ENCODE data around the gene PHF21A. TPM values are rescaled to one million over a fixed set of nuclear protein-coding genes. Genes with fewer than 3 reads are reported as not detected.

PHF21A gene
- total RNA-seq, 4 donors from 2014 or later: 9.8 to 20.2 (median 15.4) TPM

DNA sequence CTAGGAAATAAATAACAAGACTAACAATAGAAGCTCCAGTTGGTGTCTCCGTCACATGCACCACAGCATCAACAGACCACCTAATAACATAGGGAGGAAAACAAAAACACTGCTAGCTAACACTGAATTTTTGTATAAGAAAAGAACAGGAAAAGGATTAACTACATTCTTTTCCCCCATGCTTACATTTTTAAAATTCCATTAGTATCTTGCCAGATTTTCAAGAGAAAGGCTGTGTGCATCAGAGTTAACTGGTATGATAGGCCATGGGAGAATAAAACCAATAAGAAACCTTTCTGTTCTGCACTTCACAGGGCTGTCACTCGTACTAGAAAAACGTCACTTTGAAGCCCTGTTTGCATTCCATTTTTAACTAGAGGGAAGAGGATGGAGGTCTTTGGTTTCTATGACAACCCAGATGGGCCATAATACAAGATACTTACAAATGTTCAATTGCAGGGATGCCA is 119.8 kb downstream of the PHF21A start:
- ATAC-seq (no peak), DNase-seq (no peak)
- H3K9me3 ChIP-seq: no peaks in the 10 kb centered on the region
- in situ Hi-C loops (cut with MboI; ENCODE audit: low sequenced_read_pairs in 4 of 4): no loop called here
- TF ChIP-seq POLR2A (IDR thresholded peaks at IDR 0.05): no peak
- TF ChIP-seq CTCF (IDR thresholded peaks at IDR 0.05 in 4 of 5, conservative IDR thresholded peaks at IDR 0.05 in 1 of 5): no peak
- H3K27ac ChIP-seq: no peak overlapping the region
- H3K4me3 ChIP-seq: no peak overlapping the region
- H3K36me3 ChIP-seq: no peaks in the 10 kb centered on the region
- intact Hi-C loops (cut with DNase I; ENCODE audit: low total_unique reads): loop anchor here (10.0 kb wide), 1 partner anchor 157 kb away; the partner anchor contains the start of gene CRY2
- no peaks in the 10 kb centered on the region for H3K27me3 ChIP-seq
- H3K4me1 ChIP-seq: peaks cover 11 to 21% of the 10 kb centered on the region in 2 donors

- no peak for ATAC-seq
- Histone ChIP-seq H3K27me3 (no peaks in the 10 kb centered on the region), H3K4me1 (peaks cover 27 to 50% of the 10 kb centered on the region in 2 donors), H3K9me3 (no peaks in the 10 kb centered on the region), H3K4me3 (no peak overlapping the region), H3K27ac (no peak overlapping the region), H3K36me3 (no peaks in the 10 kb centered on the region)
- in situ Hi-C loops (cut with MboI; ENCODE audit: low sequenced_read_pairs in 4 of 4): no loop called here
- TF ChIP-seq POLR2A (IDR thresholded peaks at IDR 0.05) (no peak), CTCF (IDR thresholded peaks at IDR 0.05 in 4 of 5, conservative IDR thresholded peaks at IDR 0.05 in 1 of 5) (no peak)
- intact Hi-C loops (cut with DNase I; ENCODE audit: low total_unique reads): no loop called here
- DNase-seq: no peak
Measured at GRCh38 chr11:45997599-45997998, 123.7 kb downstream of the PHF21A start.

- H3K4me1 ChIP-seq: peaks cover 27 to 52% of the 10 kb centered on the region in 2 donors
- in situ Hi-C loops (cut with MboI; ENCODE audit: low sequenced_read_pairs in 4 of 4): no loop called here
- ATAC-seq (no peak), DNase-seq (no peak)
- H3K9me3 ChIP-seq: no peaks in the 10 kb centered on the region
- no peak for TF ChIP-seq CTCF (IDR thresholded peaks at IDR 0.05 in 4 of 5, conservative IDR thresholded peaks at IDR 0.05 in 1 of 5)
- TF ChIP-seq POLR2A (IDR thresholded peaks at IDR 0.05): no peak
- H3K27ac ChIP-seq: no peak overlapping the region
- intact Hi-C loops (cut with DNase I; ENCODE audit: low total_unique reads): no loop called here
- no peaks in the 10 kb centered on the region for H3K36me3 ChIP-seq
- H3K4me3 ChIP-seq: no peak overlapping the region
- no peaks in the 10 kb centered on the region for H3K27me3 ChIP-seq
Measured at GRCh38 chr11:45995342-45995734, 125.9 kb downstream of the PHF21A start.

GRCh38 chr11:45994371-45995341 is 126.6 kb downstream of the PHF21A start:
- DNase-seq (peak; percentile 16 to 44), ATAC-seq (peak; percentile 72 to 96)
- in situ Hi-C loops (cut with MboI; ENCODE audit: low sequenced_read_pairs in 4 of 4) (no loop called here), intact Hi-C loops (cut with DNase I; ENCODE audit: low total_unique reads) (no loop called here)
- Histone ChIP-seq H3K4me1 (peaks cover 27 to 52% of the 10 kb centered on the region in 2 donors), H3K9me3 (no peaks in the 10 kb centered on the region), H3K27ac (peak overlapping the region in 2 of 4 donors; percentile 39 to 47), H3K36me3 (no peaks in the 10 kb centered on the region), H3K4me3 (no peak overlapping the region), H3K27me3 (no peaks in the 10 kb centered on the region)
- TF ChIP-seq POLR2A (IDR thresholded peaks at IDR 0.05) (no peak), CTCF (IDR thresholded peaks at IDR 0.05 in 4 of 5, conservative IDR thresholded peaks at IDR 0.05 in 1 of 5) (no peak)

All from gastrocnemius medialis (tissue), 4 donors.